ENCODE results near the gene HRC. TPM values are rescaled to one million over a fixed set of nuclear protein-coding genes. Genes with fewer than 3 reads are reported as not detected.
A peak's percentile ranks its signal among the peaks of the same experiment; 100 is the strongest.

The HRC gene
- total RNA-seq, 2 donors from 2014 or later, result 2.1 to 4.3 TPM

DNA sequence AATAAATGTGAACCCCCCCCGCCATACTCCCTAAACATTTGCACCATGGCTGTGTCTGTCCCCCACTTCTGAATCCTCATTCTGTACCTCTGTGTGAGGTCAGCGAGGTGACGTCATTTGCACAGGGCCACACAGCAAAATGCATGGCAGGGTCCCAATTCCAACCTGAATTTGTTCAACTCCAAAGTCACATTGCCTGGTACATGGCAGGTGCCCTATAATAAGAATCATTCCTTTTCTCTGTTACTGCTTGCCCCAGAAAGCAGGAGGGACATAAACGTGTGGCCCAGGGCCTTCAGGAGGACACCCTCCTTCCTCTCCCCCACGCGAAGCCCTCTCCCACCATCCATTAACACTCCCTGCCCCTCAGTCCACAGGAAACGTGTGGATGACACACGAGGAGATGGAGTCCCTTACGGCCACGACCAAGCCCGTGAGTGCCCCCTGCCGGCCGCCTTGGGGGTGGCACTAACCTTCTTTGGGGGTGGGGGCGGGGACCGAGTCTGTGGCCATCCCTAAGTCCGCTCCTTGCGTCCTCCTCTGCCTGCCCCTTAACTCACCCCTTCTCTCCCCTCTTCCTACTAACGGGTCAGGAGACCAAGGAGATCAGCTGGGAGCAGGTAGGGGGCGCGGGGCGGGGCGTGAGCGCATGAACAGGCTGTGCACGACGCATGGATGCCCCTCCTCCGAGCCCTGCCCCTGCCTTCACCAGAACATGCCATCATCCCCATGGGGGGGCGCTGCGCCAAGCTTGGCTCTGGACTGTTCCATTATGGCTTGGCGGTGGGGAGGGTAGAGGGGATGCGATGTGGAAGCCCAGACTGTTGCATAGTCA, 9.4 kb downstream of the HRC start:
- H3K9me3 ChIP-seq, result no peaks in the 10 kb centered on the region
- 7 to 17% methylated on average over 10 to 29 of the region's 30 CpGs for WGBS, 2 donors
- TF ChIP-seq POLR2A (IDR thresholded peaks at IDR 0.05), result no peak
- TF ChIP-seq, protein P1, sequence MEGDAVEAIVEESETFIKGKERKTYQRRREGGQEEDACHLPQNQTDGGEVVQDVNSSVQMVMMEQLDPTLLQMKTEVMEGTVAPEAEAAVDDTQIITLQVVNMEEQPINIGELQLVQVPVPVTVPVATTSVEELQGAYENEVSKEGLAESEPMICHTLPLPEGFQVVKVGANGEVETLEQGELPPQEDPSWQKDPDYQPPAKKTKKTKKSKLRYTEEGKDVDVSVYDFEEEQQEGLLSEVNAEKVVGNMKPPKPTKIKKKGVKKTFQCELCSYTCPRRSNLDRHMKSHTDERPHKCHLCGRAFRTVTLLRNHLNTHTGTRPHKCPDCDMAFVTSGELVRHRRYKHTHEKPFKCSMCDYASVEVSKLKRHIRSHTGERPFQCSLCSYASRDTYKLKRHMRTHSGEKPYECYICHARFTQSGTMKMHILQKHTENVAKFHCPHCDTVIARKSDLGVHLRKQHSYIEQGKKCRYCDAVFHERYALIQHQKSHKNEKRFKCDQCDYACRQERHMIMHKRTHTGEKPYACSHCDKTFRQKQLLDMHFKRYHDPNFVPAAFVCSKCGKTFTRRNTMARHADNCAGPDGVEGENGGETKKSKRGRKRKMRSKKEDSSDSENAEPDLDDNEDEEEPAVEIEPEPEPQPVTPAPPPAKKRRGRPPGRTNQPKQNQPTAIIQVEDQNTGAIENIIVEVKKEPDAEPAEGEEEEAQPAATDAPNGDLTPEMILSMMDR (IDR thresholded peaks at IDR 0.05), result peak; percentile 73 to 91 (median 79)
- intact Hi-C loops (cut with DNase I), result loop anchor here (2.0 to 10.0 kb wide), 3 partner anchors 17 to 51 kb away; partner anchors contain the start of gene LIN7B
- H3K4me1 ChIP-seq, result peaks cover 44% of the 10 kb centered on the region
- H3K27me3 ChIP-seq, result no peaks in the 10 kb centered on the region
- no peak overlapping the region for H3K27ac ChIP-seq
- H3K4me3 ChIP-seq, result no peak overlapping the region
- ATAC-seq (no peak), DNase-seq (peak; percentile 71 to 83 (median 78))
- no peaks in the 10 kb centered on the region for H3K36me3 ChIP-seq (replicated peaks in 1 of 2; ENCODE audit: insufficient read depth in 1 of 2, low read depth in 2 of 2)

DNA sequence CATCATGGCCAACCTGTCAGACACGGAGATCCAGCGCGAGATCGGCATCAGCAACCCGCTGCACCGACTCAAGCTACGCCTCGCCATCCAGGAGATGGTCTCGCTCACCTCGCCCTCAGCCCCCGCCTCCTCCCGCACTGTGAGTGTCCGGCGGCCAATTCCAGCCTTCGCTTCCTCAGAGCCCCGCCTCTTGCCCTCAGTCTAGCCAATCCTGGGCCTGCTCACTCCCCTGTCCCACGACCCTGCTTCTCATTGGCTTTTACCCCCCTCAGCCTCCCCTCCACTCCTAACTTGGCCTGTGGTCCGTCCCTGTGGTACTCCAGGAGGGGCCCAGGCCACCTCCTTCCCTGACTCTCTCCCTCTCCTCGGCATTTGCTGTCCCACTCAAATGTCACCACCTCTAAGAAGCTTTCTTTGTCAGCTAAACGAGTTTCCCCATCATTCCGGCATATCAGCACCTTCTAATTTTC, 12.3 kb downstream of the HRC start:
- H3K4me1 ChIP-seq, result peaks cover 25% of the 10 kb centered on the region
- peak; percentile 97 for ATAC-seq
- TF ChIP-seq, protein P1 (IDR thresholded peaks at IDR 0.05), result no peak
- TF ChIP-seq POLR2A (IDR thresholded peaks at IDR 0.05), result peak in 1 of 3 donors; percentile 14
- H3K9me3 ChIP-seq, result no peaks in the 10 kb centered on the region
- no peak overlapping the region for H3K27ac ChIP-seq
- no peaks in the 10 kb centered on the region for H3K27me3 ChIP-seq
- 1 to 5% methylated on average over 20 to 21 of the region's 21 CpGs for WGBS, 2 donors
- peak; percentile 88 to 94 (median 93) for DNase-seq
- intact Hi-C loops (cut with DNase I), result loop anchor here (10.0 kb wide), 1 partner anchor 48 kb away; no protein-coding TSS in a partner anchor
- H3K4me3 ChIP-seq, result peak overlapping the region in 1 of 2 donors; percentile 32
- no peaks in the 10 kb centered on the region for H3K36me3 ChIP-seq (replicated peaks in 1 of 2; ENCODE audit: insufficient read depth in 1 of 2, low read depth in 2 of 2)

GRCh38 chr19:49141352-49141751, 13.8 kb downstream of the HRC start:
- H3K27me3 ChIP-seq, result no peaks in the 10 kb centered on the region
- intact Hi-C loops (cut with DNase I), result loop anchor here (10.0 kb wide), 1 partner anchor 47 kb away; no protein-coding TSS in a partner anchor
- H3K36me3 ChIP-seq (replicated peaks in 1 of 2; ENCODE audit: insufficient read depth in 1 of 2, low read depth in 2 of 2), result no peaks in the 10 kb centered on the region
- ATAC-seq (no peak), DNase-seq (no peak)
- no peak overlapping the region for H3K27ac ChIP-seq
- H3K4me1 ChIP-seq, result peaks cover 25% of the 10 kb centered on the region
- TF ChIP-seq, protein P1 (IDR thresholded peaks at IDR 0.05), result no peak
- TF ChIP-seq POLR2A (IDR thresholded peaks at IDR 0.05), result no peak
- H3K4me3 ChIP-seq, result no peak overlapping the region
- WGBS, 2 donors, result 65 to 74% methylated on average over 6 of the region's 6 CpGs
- no peaks in the 10 kb centered on the region for H3K9me3 ChIP-seq

DNA sequence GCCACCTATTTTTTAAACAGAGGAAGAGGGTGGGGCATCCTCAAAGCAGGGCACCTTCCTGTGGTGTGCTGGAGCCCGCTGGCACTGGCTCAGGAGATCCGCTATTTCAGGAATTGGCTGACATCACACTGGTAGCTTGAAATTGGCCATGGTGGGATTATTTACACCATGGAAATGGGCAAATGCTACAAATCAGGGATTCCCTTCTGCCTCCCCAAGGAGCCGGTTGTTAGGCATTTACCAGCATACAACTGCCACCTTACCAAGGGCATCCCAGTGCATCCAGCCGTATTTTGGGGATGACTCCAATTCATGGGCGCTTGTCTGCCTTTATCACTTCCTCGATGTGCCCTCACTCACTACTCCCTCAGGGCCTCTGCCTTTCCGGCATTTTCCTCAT, 14.2 kb downstream of the HRC start:
- ATAC-seq (no peak), DNase-seq (no peak)
- Histone ChIP-seq H3K4me3 (no peak overlapping the region), H3K27ac (no peak overlapping the region), H3K36me3 (replicated peaks in 1 of 2; ENCODE audit: insufficient read depth in 1 of 2, low read depth in 2 of 2) (no peaks in the 10 kb centered on the region), H3K27me3 (no peaks in the 10 kb centered on the region), H3K9me3 (no peaks in the 10 kb centered on the region), H3K4me1 (peaks cover 21% of the 10 kb centered on the region)
- intact Hi-C loops (cut with DNase I), result loop anchor here (10.0 kb wide), 1 partner anchor 46 kb away; no protein-coding TSS in a partner anchor
- 78 to 95% methylated on average over 5 to 7 of the region's 7 CpGs for WGBS, 2 donors
- no peak for TF ChIP-seq POLR2A (IDR thresholded peaks at IDR 0.05)
- TF ChIP-seq, protein P1 (IDR thresholded peaks at IDR 0.05), result no peak

Data from body of pancreas (tissue), 4 donors.